Measurements from ENCODE around the gene RAB1B.

- TF ChIP-seq CTCF (IDR thresholded peaks at IDR 0.05; ENCODE audit: insufficient read depth, low read depth, low read length) = no peak
- TF ChIP-seq EZH2 (IDR thresholded peaks at IDR 0.05; ENCODE audit: insufficient read depth, low read length) = no peak
Measured at GRCh38 chr11:66317322-66317722, 48.9 kb downstream of the RAB1B start.

All from astrocyte (in vitro differentiated cells and primary cell).